ENCODE results near the gene GAN. TPM values are rescaled to one million over a fixed set of nuclear protein-coding genes. Genes with fewer than 3 reads are reported as not detected.
"Not testable (repeated sequence)": the region's sequence is repeated elsewhere in the genome, so short reads cannot be mapped to it uniquely, and the experiment has no call there.

Gene GAN
- total and polyA plus RNA-seq, 2 of the 4 experiments (the other 2 are of a cell fraction): 1.1 to 5.7 TPM

DNA sequence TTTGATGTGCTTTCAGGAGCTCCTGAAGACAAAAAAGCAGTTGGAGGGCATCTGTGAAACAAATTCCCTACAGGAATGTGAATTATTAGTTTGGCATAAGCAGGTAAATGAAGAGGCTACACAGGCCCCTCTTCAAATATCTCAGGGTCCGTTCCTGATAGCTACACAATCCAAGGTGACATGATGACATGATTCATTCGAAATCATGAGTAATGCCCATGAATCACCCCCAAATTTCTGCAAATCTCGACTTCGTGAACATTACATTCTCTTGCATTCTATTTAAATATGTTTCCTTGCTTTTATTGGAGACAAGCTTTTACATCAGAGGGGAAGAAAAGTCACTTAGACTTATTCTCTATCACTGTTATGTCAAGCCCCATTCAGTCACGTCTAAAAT lies 22.3 kb downstream of the GAN start:
- Histone ChIP-seq H3K18ac (ENCODE audit: low read depth, low read length) (no peak overlapping the region), H4K5ac (ENCODE audit: low read depth, low read length) (no peak overlapping the region), H3K27me3 (ENCODE audit: control insufficient read depth, insufficient read depth, low read length) (no peaks in the 10 kb centered on the region), H3K14ac (replicated peaks; ENCODE audit: low read depth, low read length) (no peak overlapping the region), H3K36me3 (ENCODE audit: control insufficient read depth, insufficient read depth, low read length) (no peaks in the 10 kb centered on the region), H3K23ac (ENCODE audit: low read depth, low read length) (no peak overlapping the region), H2BK15ac (ENCODE audit: low read depth, low read length) (no peak overlapping the region), H3K4me1 (ENCODE audit: control insufficient read depth, insufficient read depth, low read length) (no peaks in the 10 kb centered on the region), H3K27ac (ENCODE audit: insufficient read depth, low read length) (no peak overlapping the region), H2AFZ (replicated peaks; ENCODE audit: low read length, poor library complexity) (no peak overlapping the region), H3K9me1 (ENCODE audit: insufficient read depth, low read length) (peaks cover 8% of the 10 kb centered on the region), H4K20me1 (ENCODE audit: insufficient read depth, low read length) (peaks cover 11% of the 10 kb centered on the region; the same call in 1 of the 2 replicates), H3K56ac (ENCODE audit: extremely low read depth, insufficient read depth, low read length) (no peak overlapping the region), H3K9me3 (ENCODE audit: control insufficient read depth, insufficient read depth, low read length) (no peaks in the 10 kb centered on the region), H3K79me1 (ENCODE audit: low read depth in 1 of 2, low read length in 2 of 2) (peaks cover 22 to 30% of the 10 kb centered on the region in 2 experiments), H2AK9ac (replicated peaks; ENCODE audit: low read depth, low read length, poor library complexity) (no peak overlapping the region), H4K91ac (ENCODE audit: insufficient read depth, low read depth, low read length) (no peak overlapping the region), H3K4me3 (ENCODE audit: insufficient read depth, low read depth, low read length) (no peak overlapping the region), H2BK120ac (ENCODE audit: low read depth, low read length) (no peak overlapping the region), H2BK20ac (ENCODE audit: low read depth, low read length) (no peak overlapping the region), H3K4me2 (ENCODE audit: low read depth, low read length) (no peak overlapping the region), H2BK5ac (ENCODE audit: low read depth, low read length, poor library complexity, severe bottlenecking) (no peak overlapping the region), H2AK5ac (ENCODE audit: low read depth, low read length) (no peak overlapping the region), H4K8ac (ENCODE audit: low read depth in 2 of 2, low read length in 2 of 2) (no peak overlapping the region), H3K9ac (ENCODE audit: low read depth, low read length) (no peak overlapping the region), H3K4ac (ENCODE audit: low read depth, low read length) (no peak overlapping the region)
- dilution Hi-C loops (cut with HindIII; ENCODE audit: low sequenced_read_pairs, unreplicated experiment): no loop called here
- TF ChIP-seq, protein P1, sequence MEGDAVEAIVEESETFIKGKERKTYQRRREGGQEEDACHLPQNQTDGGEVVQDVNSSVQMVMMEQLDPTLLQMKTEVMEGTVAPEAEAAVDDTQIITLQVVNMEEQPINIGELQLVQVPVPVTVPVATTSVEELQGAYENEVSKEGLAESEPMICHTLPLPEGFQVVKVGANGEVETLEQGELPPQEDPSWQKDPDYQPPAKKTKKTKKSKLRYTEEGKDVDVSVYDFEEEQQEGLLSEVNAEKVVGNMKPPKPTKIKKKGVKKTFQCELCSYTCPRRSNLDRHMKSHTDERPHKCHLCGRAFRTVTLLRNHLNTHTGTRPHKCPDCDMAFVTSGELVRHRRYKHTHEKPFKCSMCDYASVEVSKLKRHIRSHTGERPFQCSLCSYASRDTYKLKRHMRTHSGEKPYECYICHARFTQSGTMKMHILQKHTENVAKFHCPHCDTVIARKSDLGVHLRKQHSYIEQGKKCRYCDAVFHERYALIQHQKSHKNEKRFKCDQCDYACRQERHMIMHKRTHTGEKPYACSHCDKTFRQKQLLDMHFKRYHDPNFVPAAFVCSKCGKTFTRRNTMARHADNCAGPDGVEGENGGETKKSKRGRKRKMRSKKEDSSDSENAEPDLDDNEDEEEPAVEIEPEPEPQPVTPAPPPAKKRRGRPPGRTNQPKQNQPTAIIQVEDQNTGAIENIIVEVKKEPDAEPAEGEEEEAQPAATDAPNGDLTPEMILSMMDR (conservative IDR thresholded peaks at IDR 0.05; ENCODE audit: low read depth, low read length): no peak
- intact Hi-C loops (cut with micrococcal nuclease): no loop called here
- DNase-seq (no peak), ATAC-seq (ENCODE audit: low read depth) (no peak)
- in situ Hi-C loops (cut with MboI; ENCODE audit: low sequenced_read_pairs): no loop called here
- no TSS peak for BruUV-seq (replicated peaks)
- ChIA-PET CTCF (no interaction called here), POLR2A (ENCODE audit: unreplicated experiment) (no interaction called here)
- 67% methylated on average over 1 of the region's 5 CpGs; no CpG with 5 or more reads in 1 of the 2 experiments for WGBS, 2 experiments (ENCODE audit: extremely low coverage in 2 of 2, insufficient read length in 1 of 2)

DNA sequence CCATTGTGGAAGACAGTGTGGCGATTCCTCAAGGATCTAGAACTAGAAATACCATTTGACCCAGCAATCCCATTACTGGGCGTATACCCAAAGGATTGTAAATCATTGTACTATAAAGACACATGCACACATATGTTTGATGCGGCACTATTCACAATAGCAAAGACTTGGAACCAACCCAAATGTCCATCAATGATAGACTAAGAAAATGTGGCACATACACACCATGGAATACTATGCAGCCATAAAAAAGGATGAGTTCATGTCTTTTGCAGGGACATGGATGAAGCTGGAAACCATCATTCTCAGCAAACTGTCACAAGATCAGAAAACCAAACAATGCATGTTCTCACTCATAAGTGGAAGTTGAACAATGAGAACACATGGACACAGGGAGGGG lies 30.4 kb downstream of the GAN start:
- H2AK9ac ChIP-seq (replicated peaks; ENCODE audit: low read depth, low read length, poor library complexity); DNase-seq; dilution Hi-C loops (cut with HindIII; ENCODE audit: low sequenced_read_pairs, unreplicated experiment); H3K4ac ChIP-seq (ENCODE audit: low read depth, low read length); H2BK20ac ChIP-seq (ENCODE audit: low read depth, low read length); H2AFZ ChIP-seq (replicated peaks; ENCODE audit: low read length, poor library complexity); H3K79me1 ChIP-seq (ENCODE audit: low read depth in 1 of 2, low read length in 2 of 2); H3K4me2 ChIP-seq (ENCODE audit: low read depth, low read length); H3K9me1 ChIP-seq (ENCODE audit: insufficient read depth, low read length); H3K4me3 ChIP-seq (ENCODE audit: insufficient read depth, low read depth, low read length); BruUV-seq (replicated peaks); H4K8ac ChIP-seq (ENCODE audit: low read depth in 2 of 2, low read length in 2 of 2); ATAC-seq (ENCODE audit: low read depth); H2BK15ac ChIP-seq (ENCODE audit: low read depth, low read length); POLR2A ChIA-PET (ENCODE audit: unreplicated experiment); H3K27ac ChIP-seq (ENCODE audit: insufficient read depth, low read length); H2AK5ac ChIP-seq (ENCODE audit: low read depth, low read length); H4K20me1 ChIP-seq (ENCODE audit: insufficient read depth, low read length); H3K18ac ChIP-seq (ENCODE audit: low read depth, low read length); H3K36me3 ChIP-seq (ENCODE audit: control insufficient read depth, insufficient read depth, low read length); H4K5ac ChIP-seq (ENCODE audit: low read depth, low read length); H3K23ac ChIP-seq (ENCODE audit: low read depth, low read length); H3K4me1 ChIP-seq (ENCODE audit: control insufficient read depth, insufficient read depth, low read length); H3K27me3 ChIP-seq (ENCODE audit: control insufficient read depth, insufficient read depth, low read length); H3K56ac ChIP-seq (ENCODE audit: extremely low read depth, insufficient read depth, low read length); in situ Hi-C loops (cut with MboI; ENCODE audit: low sequenced_read_pairs); H2BK5ac ChIP-seq (ENCODE audit: low read depth, low read length, poor library complexity, severe bottlenecking); H3K9ac ChIP-seq (ENCODE audit: low read depth, low read length); H4K91ac ChIP-seq (ENCODE audit: insufficient read depth, low read depth, low read length); CTCF ChIA-PET; intact Hi-C loops (cut with micrococcal nuclease); H2BK120ac ChIP-seq (ENCODE audit: low read depth, low read length); H3K14ac ChIP-seq (replicated peaks; ENCODE audit: low read depth, low read length): not testable (repeated sequence)
- H3K9me3 ChIP-seq (ENCODE audit: control insufficient read depth, insufficient read depth, low read length): peaks cover 15% of the 10 kb centered on the region
- WGBS, 2 experiments (ENCODE audit: extremely low coverage in 2 of 2, insufficient read length in 1 of 2): no CpG with 5 or more reads among the region's 3 CpGs

Data from IMR-90 (cell line).